ENCODE measurements around the gene VSTM4. TPM values are rescaled to one million over a fixed set of nuclear protein-coding genes. Genes with fewer than 3 reads are reported as not detected.

Gene VSTM4
- total and polyA plus RNA-seq, 9 of the 15 experiments (the other 6 are each of a cell fraction or from before 2014, with no cell fraction given): 1.0 to 7.9 (median 3.0) TPM

- H3K27me3 ChIP-seq (ENCODE audit: control insufficient read depth in 2 of 2, insufficient read depth in 2 of 2, low read length in 2 of 2): no peaks in the 10 kb centered on the region
- no peak overlapping the region for H3K4me3 ChIP-seq
- 0 out of 2 replicates have a peak, but pooled peaks cover 2% of the 10 kb centered on the region for H3K9me3 ChIP-seq (replicated peaks; ENCODE audit: control insufficient read depth, insufficient read depth, low read depth, low read length)
- no peaks in the 10 kb centered on the region for H3K9me1 ChIP-seq (ENCODE audit: control insufficient read depth, insufficient read depth, low read length)
- H4K20me1 ChIP-seq (replicated peaks; ENCODE audit: control insufficient read depth, insufficient read depth, low read length): no peaks in the 10 kb centered on the region
- ChIA-PET POLR2A (interaction anchor here (0.6 kb wide), 2 partner anchors 19 to 55 kb away, joined by 3 read pairs; no protein-coding TSS in a partner anchor), CTCF (ENCODE audit: low intra/inter-chr PET ratio) (no interaction called here)
- no peak overlapping the region for H3K27ac ChIP-seq (ENCODE audit: extremely low read depth, low read depth, low read length)
- ATAC-seq (no peak), DNase-seq (ENCODE audit: extremely low read depth in 1 of 4, low spot score in 3 of 4) (no peak), FAIRE-seq (no peak)
- BruUV-seq (replicated peaks): no TSS peak
- no peak for TF ChIP-seq POLR2H (tag; IDR thresholded peaks at IDR 0.05; ENCODE audit: low read depth)
- TF ChIP-seq, protein P1, sequence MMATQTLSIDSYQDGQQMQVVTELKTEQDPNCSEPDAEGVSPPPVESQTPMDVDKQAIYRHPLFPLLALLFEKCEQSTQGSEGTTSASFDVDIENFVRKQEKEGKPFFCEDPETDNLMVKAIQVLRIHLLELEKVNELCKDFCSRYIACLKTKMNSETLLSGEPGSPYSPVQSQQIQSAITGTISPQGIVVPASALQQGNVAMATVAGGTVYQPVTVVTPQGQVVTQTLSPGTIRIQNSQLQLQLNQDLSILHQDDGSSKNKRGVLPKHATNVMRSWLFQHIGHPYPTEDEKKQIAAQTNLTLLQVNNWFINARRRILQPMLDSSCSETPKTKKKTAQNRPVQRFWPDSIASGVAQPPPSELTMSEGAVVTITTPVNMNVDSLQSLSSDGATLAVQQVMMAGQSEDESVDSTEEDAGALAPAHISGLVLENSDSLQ (IDR thresholded peaks at IDR 0.05): no peak
- TF ChIP-seq, protein P2, sequence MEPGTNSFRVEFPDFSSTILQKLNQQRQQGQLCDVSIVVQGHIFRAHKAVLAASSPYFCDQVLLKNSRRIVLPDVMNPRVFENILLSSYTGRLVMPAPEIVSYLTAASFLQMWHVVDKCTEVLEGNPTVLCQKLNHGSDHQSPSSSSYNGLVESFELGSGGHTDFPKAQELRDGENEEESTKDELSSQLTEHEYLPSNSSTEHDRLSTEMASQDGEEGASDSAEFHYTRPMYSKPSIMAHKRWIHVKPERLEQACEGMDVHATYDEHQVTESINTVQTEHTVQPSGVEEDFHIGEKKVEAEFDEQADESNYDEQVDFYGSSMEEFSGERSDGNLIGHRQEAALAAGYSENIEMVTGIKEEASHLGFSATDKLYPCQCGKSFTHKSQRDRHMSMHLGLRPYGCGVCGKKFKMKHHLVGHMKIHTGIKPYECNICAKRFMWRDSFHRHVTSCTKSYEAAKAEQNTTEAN (CRISPR knock-in tag; IDR thresholded peaks at IDR 0.05): no peak
- no peak for TF ChIP-seq ZNF668 (CRISPR knock-in tag; IDR thresholded peaks at IDR 0.05)
- TF ChIP-seq YBX1 (IDR thresholded peaks at IDR 0.05): no peak
- TF ChIP-seq NUFIP1 (IDR thresholded peaks at IDR 0.05; ENCODE audit: partially characterized antibody): no peak
- no peak for TF ChIP-seq RCOR1 (IDR thresholded peaks at IDR 0.05; ENCODE audit: borderline replicate concordance in 1 of 2, low read depth in 2 of 2, low read length in 2 of 2)
- no peak for TF ChIP-seq FIP1L1 (IDR thresholded peaks at IDR 0.05; ENCODE audit: low read depth, low read length, poor library complexity, severe bottlenecking)
- TF ChIP-seq ETV6 (IDR thresholded peaks at IDR 0.05; ENCODE audit: borderline replicate concordance in 1 of 2, low read depth in 2 of 2, low read length in 1 of 2): no peak
- TF ChIP-seq ETV6 (CRISPR knock-in tag; IDR thresholded peaks at IDR 0.05; ENCODE audit: borderline replicate concordance): no peak
- no peak for TF ChIP-seq SMAD4 (CRISPR knock-in tag; conservative IDR thresholded peaks at IDR 0.05)
- no peak for TF ChIP-seq HDAC3 (IDR thresholded peaks at IDR 0.05; ENCODE audit: borderline replicate concordance, partially characterized antibody)
- TF ChIP-seq OTX1 (CRISPR knock-in tag; IDR thresholded peaks at IDR 0.05): no peak
- TF ChIP-seq CBX2 (IDR thresholded peaks at IDR 0.05; ENCODE audit: insufficient read depth, low read length, poor library complexity, severe bottlenecking): no peak
- no peak for TF ChIP-seq MAX (CRISPR knock-in tag; IDR thresholded peaks at IDR 0.05)
- no peak for TF ChIP-seq POLR2AphosphoS2 (IDR thresholded peaks at IDR 0.05; ENCODE audit: low read length)
- TF ChIP-seq ZNF780A (CRISPR knock-in tag; IDR thresholded peaks at IDR 0.05): no peak
- no peak overlapping the region for H2AFZ ChIP-seq (ENCODE audit: low read depth, low read length)
- no peak overlapping the region for H3K9ac ChIP-seq (ENCODE audit: insufficient read depth in 1 of 2, low read depth in 2 of 2, low read length in 2 of 2)
- intact Hi-C loops (cut with micrococcal nuclease) (no loop called here), in situ Hi-C loops (cut with MboI) (no loop called here)
- no peaks in the 10 kb centered on the region for H3K79me2 ChIP-seq (ENCODE audit: control insufficient read depth, insufficient read depth, low read length)
- no peak overlapping the region for H3K4me2 ChIP-seq (ENCODE audit: insufficient read depth, low read length)
- H3K4me1 ChIP-seq (replicated peaks in 1 of 2; ENCODE audit: control insufficient read depth in 2 of 2, insufficient read depth in 2 of 2, low read length in 2 of 2): no peaks in the 10 kb centered on the region
- H3K36me3 ChIP-seq (ENCODE audit: control insufficient read depth, insufficient read depth, low read length): no peaks in the 10 kb centered on the region
- 30% methylated on average over 7 of the region's 7 CpGs for WGBS (ENCODE audit: insufficient coverage, low coverage, missing lambda C conversion rate)
Observed at GRCh38 chr10:49057231-49057880, 58.0 kb downstream of the VSTM4 start.
